GM10266 (cell line): ENCODE measurements around the gene ELOVL1.
"Not testable (repeated sequence)": the region's sequence is repeated elsewhere in the genome, so short reads cannot be mapped to it uniquely, and the experiment has no call there.

Source experiments
- DNase-seq: peaks from one replicate; pipeline ENCODE4 v3.0.0; 2012; ENCODE audit errors: extremely low spot score
- CTCF ChIP-seq: IDR thresholded peaks from 2 replicates; pipeline ENCODE4 v1.5.1; 2012; ENCODE audit warnings: mild to moderate bottlenecking, low read depth; ENCODE audit not compliant: control insufficient read depth, insufficient read depth; ENCODE audit errors: missing control alignments

ELOVL1 gene

DNA sequence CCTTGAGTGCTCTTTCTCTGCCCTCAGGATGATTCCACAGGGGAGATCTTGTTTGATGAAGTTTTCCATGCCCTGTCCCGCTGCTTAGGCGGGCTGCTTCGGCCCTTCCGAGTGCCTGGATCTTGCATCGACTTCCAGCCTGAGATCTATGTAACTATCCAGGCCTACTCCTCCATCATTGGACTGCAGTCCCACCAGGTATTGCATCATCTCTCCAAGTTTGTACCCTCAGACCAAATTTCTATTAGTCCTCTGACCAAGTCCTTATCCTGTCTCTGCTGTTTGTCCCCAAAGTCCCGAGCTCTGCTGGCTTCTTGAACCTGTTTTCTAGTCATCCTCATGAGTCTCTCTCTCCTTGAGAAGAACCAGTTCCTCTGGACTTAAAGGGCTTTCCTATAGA, 36.5 kb upstream of the ELOVL1 start:
- TF ChIP-seq CTCF = no peak
- DNase-seq = no peak

DNA sequence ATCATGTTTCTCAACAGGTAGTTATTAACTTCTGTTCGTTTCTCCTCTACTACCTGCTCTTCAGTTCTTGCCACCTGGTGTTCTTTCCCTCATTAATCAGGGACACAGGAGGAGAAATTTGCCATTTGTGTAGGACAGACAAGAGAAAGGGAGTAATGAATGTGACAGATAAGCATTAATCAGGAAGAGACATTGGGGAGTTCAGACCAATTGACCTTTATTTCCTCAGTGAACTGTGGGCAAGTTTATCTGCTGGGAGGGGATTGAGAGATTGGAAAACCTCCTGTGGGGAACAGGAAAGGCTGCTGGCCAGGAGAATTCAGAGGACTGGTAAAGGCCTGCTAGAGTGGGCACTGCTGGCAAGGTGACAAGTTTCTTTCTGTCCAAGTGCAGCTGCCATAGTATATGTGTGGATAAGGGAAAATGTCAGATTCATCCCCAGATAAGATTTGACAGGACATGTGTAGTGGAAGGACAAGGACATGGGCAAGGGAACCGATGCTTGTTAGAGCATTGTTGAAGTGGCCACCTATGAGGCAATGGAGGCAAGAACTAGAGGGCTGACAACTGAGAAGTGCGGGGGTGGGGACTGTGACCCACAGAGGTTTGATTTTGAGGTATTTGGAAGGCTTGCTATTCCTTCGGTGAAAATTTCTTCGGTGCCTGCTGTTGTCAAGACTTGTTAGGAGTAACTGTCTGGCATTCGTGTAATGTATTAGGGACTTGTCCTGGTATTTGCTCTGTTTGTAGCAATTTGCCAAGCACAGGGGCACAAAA, 34.5 kb upstream of the ELOVL1 start:
- no peak for TF ChIP-seq CTCF
- DNase-seq = no peak

DNA sequence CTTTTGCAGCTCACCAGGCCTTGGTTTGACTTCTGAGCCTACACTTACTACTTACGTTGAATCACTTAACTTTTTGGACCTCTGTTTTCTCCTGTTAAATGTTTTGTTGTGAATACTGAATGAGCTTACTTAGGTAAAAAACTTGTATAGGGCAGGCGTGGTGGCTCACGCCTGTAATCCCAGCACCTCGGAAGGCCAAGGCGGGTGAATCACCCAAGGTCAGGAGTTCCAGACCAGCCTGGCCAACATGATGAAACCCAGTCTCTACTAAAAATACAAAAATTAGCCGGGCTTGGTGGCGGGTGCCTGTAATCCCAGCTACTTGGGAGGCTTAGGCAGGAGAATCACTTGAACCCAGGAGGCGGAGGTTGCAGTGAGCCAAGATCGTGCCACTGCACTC, 32.6 kb upstream of the ELOVL1 start:
- DNase-seq = not testable (repeated sequence)

DNA sequence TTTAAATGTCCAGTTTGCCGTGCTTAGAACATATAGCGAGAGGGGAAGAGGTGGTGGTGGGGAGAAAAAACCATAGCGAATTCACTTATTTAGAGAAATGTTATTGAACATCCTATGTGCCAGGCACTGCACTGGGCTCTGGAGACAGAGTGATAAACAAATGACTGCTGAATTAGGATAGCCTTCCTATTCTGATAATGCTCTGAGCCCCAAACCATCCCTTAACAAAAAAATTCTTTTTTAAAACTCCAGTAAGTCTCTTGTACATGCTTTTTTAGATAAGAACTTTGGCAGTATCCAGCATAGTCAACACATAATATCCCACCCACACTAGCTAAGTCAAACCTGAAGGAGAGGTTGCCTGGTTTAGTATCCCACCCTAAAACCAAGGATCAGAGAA, 30.4 kb upstream of the ELOVL1 start:
- no peak for DNase-seq
- TF ChIP-seq CTCF = no peak

DNA sequence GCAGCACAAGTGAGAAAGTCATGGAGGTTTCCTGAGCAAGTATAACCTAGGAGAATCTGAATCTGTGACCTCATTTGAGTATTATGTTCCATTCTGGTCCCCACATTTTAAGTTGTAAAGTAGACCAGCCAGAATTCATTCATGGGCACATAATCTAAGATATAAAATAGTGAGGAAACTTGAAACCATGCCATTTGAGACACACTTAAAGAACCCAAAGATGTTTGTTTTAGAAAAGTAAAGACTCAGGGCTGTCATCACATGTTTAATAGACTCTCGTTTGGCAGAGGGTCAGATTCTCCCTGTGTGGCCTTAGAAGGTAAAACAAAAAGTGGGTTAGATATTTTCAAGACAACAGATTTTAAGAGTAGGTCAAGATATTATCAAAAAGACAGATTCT, 28.2 kb upstream of the ELOVL1 start:
- TF ChIP-seq CTCF = no peak

DNA sequence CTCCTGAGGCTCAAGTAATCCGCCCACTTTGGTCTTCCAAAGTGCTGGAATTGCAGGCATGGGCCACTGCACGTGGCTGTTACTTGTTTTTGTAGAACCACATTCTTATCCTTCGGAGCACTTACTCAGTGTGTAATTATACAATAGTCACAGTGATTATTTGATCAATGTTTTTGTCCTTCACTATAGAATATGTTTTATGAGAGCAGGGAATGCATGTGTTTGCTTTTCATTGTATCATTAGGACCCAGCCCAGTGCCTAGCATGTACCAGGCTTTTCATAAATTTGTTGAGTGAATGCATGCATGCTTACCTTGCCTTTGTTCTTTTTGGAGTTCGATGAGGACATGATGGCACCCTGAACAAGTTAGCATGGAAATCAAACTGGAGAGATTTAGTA, 27.7 kb upstream of the ELOVL1 start:
- no peak for DNase-seq
- no peak for TF ChIP-seq CTCF

More for the DNA sequence above, 28.2 kb upstream of the ELOVL1 start:
- DNase-seq = no peak

DNA sequence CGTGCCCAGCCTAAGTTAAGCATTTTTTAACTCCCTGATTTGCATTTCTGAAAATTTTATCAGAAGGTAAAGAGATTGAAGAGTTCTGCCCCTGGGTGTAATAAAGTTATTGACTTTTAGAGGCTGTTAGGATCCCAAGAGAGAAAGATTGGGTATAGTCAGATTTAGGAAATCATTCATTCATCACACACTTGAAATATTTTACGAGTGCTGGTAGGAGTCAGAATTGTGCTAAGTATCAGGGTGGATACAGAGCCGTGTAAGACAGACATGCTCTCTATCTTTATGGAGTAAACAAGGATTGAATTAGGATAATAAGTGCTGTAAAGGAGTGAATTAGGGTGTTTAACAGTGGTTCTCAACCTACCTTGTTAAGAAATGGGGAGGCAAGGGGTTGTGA, 24.9 kb upstream of the ELOVL1 start:
- no peak for TF ChIP-seq CTCF
- no peak for DNase-seq
